ENCODE results near the gene CPVL. TPM values are rescaled to one million over a fixed set of nuclear protein-coding genes. Genes with fewer than 3 reads are reported as not detected.

CPVL gene
- total RNA-seq, 5 donors from 2014 or later (not counting 1 experiment from before 2014, with no cell fraction given): 0.47 to 1.6 (median 0.66) TPM

DNA sequence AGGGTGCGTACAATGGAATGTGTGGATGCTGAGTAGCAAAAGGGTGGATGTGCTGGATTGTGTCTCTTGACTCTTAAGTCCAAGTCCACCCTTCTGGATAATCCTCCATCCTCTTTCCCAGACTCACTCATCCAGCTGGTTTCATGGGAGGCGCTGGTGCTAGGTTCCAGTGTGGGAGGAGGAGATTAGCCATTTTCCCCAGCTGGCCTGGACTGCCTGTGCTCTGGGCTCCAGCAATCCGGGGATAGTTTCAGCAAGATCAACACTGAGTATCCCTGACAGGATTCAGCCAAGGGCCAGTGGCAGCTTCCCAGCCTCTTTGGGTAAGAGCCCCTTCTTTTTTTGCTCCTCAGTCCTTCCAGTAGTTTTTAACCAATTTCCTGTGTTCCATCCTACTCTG is 166.6 kb downstream of the CPVL start:
- no peaks in the 10 kb centered on the region for H3K36me3 ChIP-seq (ENCODE audit: control insufficient read depth in 2 of 2, extremely low read depth in 1 of 2, insufficient read depth in 1 of 2, low read length in 1 of 2)
- H3K4me1 ChIP-seq (ENCODE audit: control insufficient read depth in 1 of 2, extremely low read depth in 1 of 2, insufficient read depth in 2 of 2, low read length in 2 of 2): no peaks in the 10 kb centered on the region
- Mint-ChIP-seq H3K36me3 (no peaks in the 10 kb centered on the region), H3K4me1 (no peaks in the 10 kb centered on the region), H3K27me3 (peaks cover 9 to 26% of the 10 kb centered on the region in 2 donors), H3K27ac (no peak overlapping the region), H3K9me3 (no peaks in the 10 kb centered on the region), H3K4me3 (no peak overlapping the region)
- DNase-seq (no peak), ATAC-seq (replicated peaks in 1 of 4) (no peak)
- H3K27ac ChIP-seq (ENCODE audit: low read length): no peak overlapping the region
- CTCF ChIA-PET: interaction anchor here in 1 of 2 donors (0.5 kb wide), 1 partner anchor 244 kb away, joined by 3 read pairs; no protein-coding TSS in a partner anchor
- no peaks in the 10 kb centered on the region for H3K9me3 ChIP-seq
- peaks cover 0 to 4% of the 10 kb centered on the region in 2 experiments for H3K27me3 ChIP-seq (replicated peaks in 1 of 2; ENCODE audit: control insufficient read depth in 2 of 2, extremely low read depth in 1 of 2, insufficient read depth in 2 of 2, low read length in 1 of 2)
- POLR2A ChIA-PET: no interaction called here
- H3K4me3 ChIP-seq (ENCODE audit: control insufficient read depth in 1 of 2, extremely low read depth in 1 of 2, low read length in 1 of 2): no peak overlapping the region
- WGBS (ENCODE audit: insufficient coverage): 56% methylated on average over 2 of the region's 3 CpGs

DNA sequence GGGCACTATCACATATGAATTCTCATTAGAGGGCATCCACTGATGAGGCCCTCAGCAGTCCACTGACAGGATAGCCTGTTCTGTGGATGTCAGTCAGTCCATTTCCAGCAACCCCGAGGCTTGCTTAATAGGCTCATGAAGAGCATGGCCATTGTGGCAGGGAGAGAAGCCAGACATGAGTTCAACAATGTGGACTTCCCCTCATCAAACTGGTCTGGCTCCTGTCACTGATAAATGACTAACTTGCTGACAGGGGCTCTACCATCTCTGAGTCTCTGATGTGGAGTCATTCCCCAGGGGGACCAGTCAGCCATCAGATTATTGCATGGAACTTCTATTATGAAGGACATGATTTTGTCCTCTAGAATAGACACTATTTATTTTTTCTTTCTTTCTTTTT is 168.5 kb downstream of the CPVL start:
- ChIA-PET POLR2A (no interaction called here), CTCF (no interaction called here)
- H3K36me3 ChIP-seq (ENCODE audit: control insufficient read depth in 2 of 2, extremely low read depth in 1 of 2, insufficient read depth in 1 of 2, low read length in 1 of 2): no peaks in the 10 kb centered on the region
- H3K27ac ChIP-seq (ENCODE audit: low read length): no peak overlapping the region
- H3K4me3 Mint-ChIP-seq: no peak overlapping the region
- H3K27ac Mint-ChIP-seq: no peak overlapping the region
- WGBS (ENCODE audit: insufficient coverage): 67% methylated on average over 1 of the region's 1 CpG
- peaks cover 7 to 10% (median 10%) of the 10 kb centered on the region in 3 donors for H3K9me3 Mint-ChIP-seq
- no peaks in the 10 kb centered on the region for H3K4me1 ChIP-seq (ENCODE audit: control insufficient read depth in 1 of 2, extremely low read depth in 1 of 2, insufficient read depth in 2 of 2, low read length in 2 of 2)
- H3K9me3 ChIP-seq: no peaks in the 10 kb centered on the region
- H3K27me3 ChIP-seq (replicated peaks in 1 of 2; ENCODE audit: control insufficient read depth in 2 of 2, extremely low read depth in 1 of 2, insufficient read depth in 2 of 2, low read length in 1 of 2): peaks cover 0 to 6% of the 10 kb centered on the region in 2 experiments
- no peaks in the 10 kb centered on the region for H3K4me1 Mint-ChIP-seq
- H3K27me3 Mint-ChIP-seq: peaks cover 11 to 33% of the 10 kb centered on the region in 2 donors
- no peaks in the 10 kb centered on the region for H3K36me3 Mint-ChIP-seq
- H3K4me3 ChIP-seq (ENCODE audit: control insufficient read depth in 1 of 2, extremely low read depth in 1 of 2, low read length in 1 of 2): no peak overlapping the region
- ATAC-seq (replicated peaks in 1 of 4) (no peak), DNase-seq (no peak)

DNA sequence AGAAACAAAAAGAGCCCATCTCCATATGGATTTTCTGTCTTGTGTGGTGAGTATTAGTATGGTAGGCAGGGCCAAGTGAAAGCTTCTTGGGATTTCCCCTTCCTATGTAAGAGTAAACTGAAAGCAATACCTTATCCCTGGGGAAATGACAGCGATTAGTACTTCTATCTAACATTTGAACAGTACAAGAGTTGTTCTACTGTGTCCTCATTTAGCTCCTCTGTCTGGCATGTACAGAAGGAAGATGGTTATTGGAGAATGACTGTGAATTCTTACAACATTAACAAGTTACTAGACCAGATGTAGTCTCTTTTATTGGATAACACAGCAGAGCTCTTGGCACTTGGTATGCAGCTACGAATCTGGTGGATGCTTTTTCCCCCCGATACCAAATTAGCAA is 170.3 kb downstream of the CPVL start:
- CTCF ChIA-PET: interaction anchor here (0.5 kb wide), 2 partner anchors 209 to 1399 kb away, joined by 3 to 6 read pairs; no protein-coding TSS in a partner anchor
- peaks cover 13 to 21% (median 16%) of the 10 kb centered on the region in 3 donors for H3K9me3 Mint-ChIP-seq
- no peaks in the 10 kb centered on the region for H3K4me1 Mint-ChIP-seq
- 60% methylated on average over 1 of the region's 3 CpGs for WGBS (ENCODE audit: insufficient coverage)
- Histone ChIP-seq H3K36me3 (ENCODE audit: control insufficient read depth in 2 of 2, extremely low read depth in 1 of 2, insufficient read depth in 1 of 2, low read length in 1 of 2) (no peaks in the 10 kb centered on the region), H3K27ac (ENCODE audit: low read length) (no peak overlapping the region), H3K27me3 (replicated peaks in 1 of 2; ENCODE audit: control insufficient read depth in 2 of 2, extremely low read depth in 1 of 2, insufficient read depth in 2 of 2, low read length in 1 of 2) (peaks cover 0 to 6% of the 10 kb centered on the region in 2 experiments), H3K4me3 (ENCODE audit: control insufficient read depth in 1 of 2, extremely low read depth in 1 of 2, low read length in 1 of 2) (no peak overlapping the region), H3K4me1 (ENCODE audit: control insufficient read depth in 1 of 2, extremely low read depth in 1 of 2, insufficient read depth in 2 of 2, low read length in 2 of 2) (no peaks in the 10 kb centered on the region), H3K9me3 (no peaks in the 10 kb centered on the region)
- no peaks in the 10 kb centered on the region for H3K36me3 Mint-ChIP-seq
- no peak overlapping the region for H3K27ac Mint-ChIP-seq
- ATAC-seq (replicated peaks in 1 of 4): no peak
- peaks cover 11 to 28% of the 10 kb centered on the region in 2 donors for H3K27me3 Mint-ChIP-seq
- no peak for DNase-seq
- no peak overlapping the region for H3K4me3 Mint-ChIP-seq
- POLR2A ChIA-PET: no interaction called here

DNA sequence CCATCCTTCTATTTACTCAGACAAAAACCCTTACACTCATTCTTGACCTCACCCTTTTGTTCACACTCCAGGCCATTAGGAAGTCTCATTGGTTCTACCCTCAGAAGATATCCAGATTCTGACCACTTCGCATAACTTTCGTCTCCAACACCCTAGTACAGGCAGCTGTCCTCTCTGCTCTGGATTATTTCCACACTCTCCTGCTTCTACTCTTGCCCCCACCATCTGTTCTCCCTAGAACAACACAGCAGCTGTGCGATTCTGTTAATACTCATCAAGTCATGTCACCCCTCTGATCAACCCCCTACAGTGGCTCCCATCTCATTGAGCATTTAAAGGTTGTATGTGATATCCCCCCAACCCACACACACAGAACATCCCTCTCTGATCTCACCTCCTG is 172.7 kb downstream of the CPVL start:
- Mint-ChIP-seq H3K9me3 (peaks cover 16 to 25% (median 20%) of the 10 kb centered on the region in 3 donors), H3K36me3 (no peaks in the 10 kb centered on the region), H3K27ac (no peak overlapping the region), H3K4me3 (no peak overlapping the region), H3K27me3 (peaks cover 8 to 23% of the 10 kb centered on the region in 2 donors), H3K4me1 (no peaks in the 10 kb centered on the region)
- ChIA-PET POLR2A (no interaction called here), CTCF (no interaction called here)
- Histone ChIP-seq H3K9me3 (no peaks in the 10 kb centered on the region), H3K4me1 (ENCODE audit: control insufficient read depth in 1 of 2, extremely low read depth in 1 of 2, insufficient read depth in 2 of 2, low read length in 2 of 2) (no peaks in the 10 kb centered on the region), H3K36me3 (ENCODE audit: control insufficient read depth in 2 of 2, extremely low read depth in 1 of 2, insufficient read depth in 1 of 2, low read length in 1 of 2) (no peaks in the 10 kb centered on the region), H3K27ac (ENCODE audit: low read length) (no peak overlapping the region), H3K27me3 (replicated peaks in 1 of 2; ENCODE audit: control insufficient read depth in 2 of 2, extremely low read depth in 1 of 2, insufficient read depth in 2 of 2, low read length in 1 of 2) (peaks cover 0 to 6% of the 10 kb centered on the region in 2 experiments), H3K4me3 (ENCODE audit: control insufficient read depth in 1 of 2, extremely low read depth in 1 of 2, low read length in 1 of 2) (no peak overlapping the region)
- 80% methylated on average over 3 of the region's 3 CpGs for WGBS (ENCODE audit: insufficient coverage)
- ATAC-seq (replicated peaks in 1 of 4) (no peak), DNase-seq (no peak)

DNA sequence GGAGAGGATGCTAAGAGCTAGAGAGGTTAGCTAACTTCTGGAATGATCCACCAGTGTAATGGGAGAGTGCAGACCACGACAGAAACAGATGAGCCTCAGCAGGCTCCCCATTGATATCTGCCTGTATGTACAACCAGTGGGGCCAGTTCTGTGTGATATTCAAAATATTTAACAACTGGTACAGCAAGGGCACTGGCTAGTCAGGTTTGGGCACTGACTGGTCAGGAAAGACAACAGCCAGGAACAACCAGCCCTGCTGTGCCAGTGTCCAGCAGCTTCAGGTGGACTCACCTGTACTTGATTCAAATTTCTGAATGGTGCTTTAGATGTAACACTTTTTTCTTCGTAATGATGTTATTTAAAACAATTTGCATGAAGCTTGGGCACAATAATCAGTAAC is 182.3 kb downstream of the CPVL start:
- CTCF ChIA-PET: no interaction called here
- POLR2A ChIA-PET: no interaction called here
- H3K27ac Mint-ChIP-seq: no peak overlapping the region
- peaks cover 21 to 24% of the 10 kb centered on the region in 2 donors for H3K27me3 Mint-ChIP-seq
- no peaks in the 10 kb centered on the region for H3K9me3 Mint-ChIP-seq
- Histone ChIP-seq H3K27ac (ENCODE audit: low read length) (no peak overlapping the region), H3K4me3 (ENCODE audit: control insufficient read depth in 1 of 2, extremely low read depth in 1 of 2, low read length in 1 of 2) (no peak overlapping the region), H3K36me3 (ENCODE audit: control insufficient read depth in 2 of 2, extremely low read depth in 1 of 2, insufficient read depth in 1 of 2, low read length in 1 of 2) (no peaks in the 10 kb centered on the region), H3K9me3 (no peaks in the 10 kb centered on the region), H3K27me3 (replicated peaks in 1 of 2; ENCODE audit: control insufficient read depth in 2 of 2, extremely low read depth in 1 of 2, insufficient read depth in 2 of 2, low read length in 1 of 2) (peaks cover 4 to 8% of the 10 kb centered on the region in 2 experiments), H3K4me1 (ENCODE audit: control insufficient read depth in 1 of 2, extremely low read depth in 1 of 2, insufficient read depth in 2 of 2, low read length in 2 of 2) (no peaks in the 10 kb centered on the region)
- no peaks in the 10 kb centered on the region for H3K36me3 Mint-ChIP-seq
- no peak overlapping the region for H3K4me3 Mint-ChIP-seq
- DNase-seq (no peak), ATAC-seq (replicated peaks in 1 of 4) (no peak)
- H3K4me1 Mint-ChIP-seq: no peaks in the 10 kb centered on the region
- 56% methylated on average over 1 of the region's 2 CpGs for WGBS (ENCODE audit: insufficient coverage)

DNA sequence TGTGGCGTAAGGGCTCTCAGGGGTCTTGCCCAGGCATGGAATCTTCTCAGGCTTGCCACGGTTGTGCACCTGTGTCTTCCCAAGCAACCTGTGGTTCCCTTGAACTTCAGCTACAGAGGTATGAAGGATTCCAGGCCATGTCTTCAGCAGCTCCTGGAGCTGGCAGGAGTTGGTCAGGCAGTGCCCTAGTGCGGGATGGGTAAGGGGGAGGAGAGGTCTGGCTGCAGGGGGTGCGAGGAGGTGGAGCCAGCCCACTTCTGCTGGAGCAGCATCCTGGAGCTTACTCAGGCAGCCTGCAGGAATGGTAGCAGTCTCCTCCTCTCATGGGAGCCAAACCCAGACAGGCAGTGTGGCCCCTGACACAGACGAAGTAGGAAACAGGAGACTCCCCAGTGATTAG is 184.4 kb downstream of the CPVL start:
- DNase-seq: no peak
- H3K27me3 Mint-ChIP-seq: peaks cover 29 to 37% of the 10 kb centered on the region in 2 donors
- CTCF ChIA-PET: no interaction called here

More for the DNA sequence above, 184.4 kb downstream of the CPVL start:
- POLR2A ChIA-PET: no interaction called here
- no peaks in the 10 kb centered on the region for H3K36me3 Mint-ChIP-seq
- Histone ChIP-seq H3K36me3 (ENCODE audit: control insufficient read depth in 2 of 2, extremely low read depth in 1 of 2, insufficient read depth in 1 of 2, low read length in 1 of 2) (no peaks in the 10 kb centered on the region), H3K27ac (ENCODE audit: low read length) (no peak overlapping the region), H3K9me3 (no peaks in the 10 kb centered on the region), H3K4me1 (ENCODE audit: control insufficient read depth in 1 of 2, extremely low read depth in 1 of 2, insufficient read depth in 2 of 2, low read length in 2 of 2) (peaks cover 0 to 8% of the 10 kb centered on the region in 2 experiments), H3K27me3 (replicated peaks in 1 of 2; ENCODE audit: control insufficient read depth in 2 of 2, extremely low read depth in 1 of 2, insufficient read depth in 2 of 2, low read length in 1 of 2) (peaks cover 7 to 28% of the 10 kb centered on the region in 2 experiments), H3K4me3 (ENCODE audit: control insufficient read depth in 1 of 2, extremely low read depth in 1 of 2, low read length in 1 of 2) (no peak overlapping the region)
- no peaks in the 10 kb centered on the region for H3K9me3 Mint-ChIP-seq
- no peak for ATAC-seq (replicated peaks in 1 of 4)
- H3K4me3 Mint-ChIP-seq: no peak overlapping the region
- peaks cover 0 to 14% (median 6%) of the 10 kb centered on the region in 3 donors for H3K4me1 Mint-ChIP-seq
- WGBS (ENCODE audit: insufficient coverage): 73% methylated on average over 5 of the region's 5 CpGs
- H3K27ac Mint-ChIP-seq: no peak overlapping the region
